Adrenal gland (tissue), 12 donors: ENCODE data around the gene PPP1R16B. TPM values are rescaled to one million over a fixed set of nuclear protein-coding genes. Genes with fewer than 3 reads are reported as not detected.

Experiments
- DNase-seq, 7 donors: peaks; one replicate each; pipeline ENCODE4 v3.0.0-alpha.2; 2019 to 2020
- H3K27ac ChIP-seq, 5 donors: fragments of 200-600 bp; sonication (generic) in 4 of 5; 1 replicate in 3 of 5; 2 replicates in 2 of 5; pipeline versions ENCODE4 v1.5.1 to v1.8.0; 2016 to 2020; ENCODE audit warnings: mild to moderate bottlenecking in 1 of 5
- H3K27me3 ChIP-seq: fragments of 200-600 bp; 2 replicates; pipeline ENCODE4 v1.8.0; 2021
- H3K36me3 ChIP-seq, 2 donors: fragments of 200-600 bp; replicated peaks in 1 of 2; 1 replicate in 1 of 2; 2 replicates in 1 of 2; pipeline versions ENCODE4 v1.5.1 to v1.8.0; 2018 to 2022
- H3K4me1 ChIP-seq, 2 donors: fragments of 200-600 bp; replicated peaks in 1 of 2; 1 replicate in 1 of 2; 2 replicates in 1 of 2; pipeline versions ENCODE4 v1.5.1 to v1.8.0; 2018 to 2021
- H3K4me3 ChIP-seq, 4 donors: fragments of 200-600 bp; sonication (generic) in 3 of 4; one replicate each; pipeline ENCODE4 v1.5.1; 2016 to 2018
- H3K9me3 ChIP-seq, 3 donors: fragments of 200-600 bp; sonication (generic) in 1 of 3; replicated peaks in 1 of 3; 1 replicate in 2 of 3; 2 replicates in 1 of 3; pipeline versions ENCODE4 v1.5.1 to v1.8.0; 2016 to 2021
- POLR2A ChIP-seq, 2 donors: fragments of 450-650 bp; IDR thresholded peaks; one replicate each; pipeline ENCODE4 v1.6.1; 2017; ENCODE audit warnings: antibody characterized with exemption in 2 of 2, mild to moderate bottlenecking in 2 of 2, moderate library complexity in 1 of 2
- WGBS, 4 donors: extraction: QIAGEN DNeasy Blood & Tissue Kit in 2 of 4; methylation state at CpG; one replicate each; pipeline versions ENCODE4 v1.1.5 to v1.1.7; 2013 to 2017; 5-methylcytosine and 5-hydroxymethylcytosine counted together
- intact Hi-C, 2 donors: fragments of 100-400 bp; cut with DNase I; formaldehyde crosslinking; loops; one replicate each; pipeline versions ENCODE4 v1.14.1 to v1.15.0; 2022 to 2023
- polyA plus RNA-seq, 3 donors: library from polyadenylated mRNA; stranded (reverse); fragments of 200-250 nt in 2 of 3; fragments of 350-450 nt in 1 of 3; fragmentation: Illumina TruSeq in 1 of 3; extraction: RNeasy Lipid Tissue Mini Kit (QIAGEN cat#74804) in 1 of 3; gene quantifications; one replicate each; pipeline ENCODE4 v1.2.3, GENCODE V29; 2013 to 2014
- total RNA-seq, 9 donors: library from RNA; depleted of rRNA in 4 of 9; stranded (reverse); fragments of >200 nt in 4 of 9; fragments of 120-200 nt in 1 of 9; fragmentation: NEBNext Ultra II Directional in 1 of 9; extraction: Animal tissue kit (Norgen Biotek cat#: 25700) in 1 of 9; gene quantifications; one replicate each; pipeline versions ENCODE4 v1.1.0 to v1.2.4, GENCODE V29; 2013 to 2023
- TF ChIP-seq, protein P1 (sequence below), 6 experiments: fragments of 450-650 bp in 4 of 6; fragments of 200-600 bp in 2 of 6; sonication (generic) in 1 of 6; IDR thresholded peaks; 1 replicate in 5 of 6; 2 replicates in 1 of 6; pipeline versions ENCODE4 v1.5.1 to v1.8.0; 2016 to 2021; ENCODE audit warnings: antibody characterized with exemption in 6 of 6, mild to moderate bottlenecking in 2 of 6, moderate library complexity in 1 of 6
- donor health status: healthy with polysubstance abuse.
- donor health status: Bipolar disorder and iron deficiency.
- donor health status: DM: yes; HTN: yes; CAD: no.
- donor health status: DM: no; HTN: no; CAD: no.
- donor health status: DM: no; HTN: no; CAD: no.
- donor health status: DM: yes; HTN: yes; CAD: no.

The PPP1R16B gene
- total and polyA plus RNA-seq, 12 donors = 1.8 to 18.3 (median 9.2) TPM

DNA sequence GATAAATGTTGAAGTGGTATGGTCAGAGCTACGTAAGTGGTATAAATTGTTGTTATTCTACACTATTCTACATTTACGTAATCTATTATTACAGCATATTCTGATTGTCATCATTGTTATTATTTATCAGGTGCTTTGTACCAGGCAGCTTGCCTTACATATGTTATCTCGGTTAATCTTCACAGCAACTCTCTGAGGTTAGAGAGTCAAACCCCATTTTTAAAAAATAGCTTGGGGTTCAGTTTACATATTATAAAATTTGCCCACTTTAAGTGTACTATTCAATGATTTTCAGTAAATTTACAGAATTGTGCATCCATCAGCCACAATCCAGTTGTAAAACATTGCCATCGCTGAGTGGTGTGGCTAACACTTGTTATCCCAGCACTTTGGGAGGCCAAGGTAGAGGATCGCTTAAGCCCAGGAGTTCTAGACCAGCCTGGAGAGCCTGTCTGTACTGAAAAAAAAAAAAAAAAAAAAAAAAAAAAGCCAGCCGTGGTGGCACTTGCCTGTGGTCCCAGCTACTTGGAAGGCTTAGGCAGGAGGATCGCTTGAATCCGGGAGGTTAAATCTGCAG lies 35.5 kb downstream of the PPP1R16B start:
- no peaks in the 10 kb centered on the region for H3K27me3 ChIP-seq
- peaks cover 0 to 4% of the 10 kb centered on the region in 2 donors for H3K4me1 ChIP-seq
- no peaks in the 10 kb centered on the region for H3K9me3 ChIP-seq
- peak overlapping the region in 1 of 5 donors; percentile 40 for H3K27ac ChIP-seq
- DNase-seq = no peak
- WGBS, 4 donors = 82 to 87% (median 85%) methylated on average over 8 of the region's 8 CpGs
- no peaks in the 10 kb centered on the region for H3K36me3 ChIP-seq
- intact Hi-C loops = no loop called here
- TF ChIP-seq, protein P1, sequence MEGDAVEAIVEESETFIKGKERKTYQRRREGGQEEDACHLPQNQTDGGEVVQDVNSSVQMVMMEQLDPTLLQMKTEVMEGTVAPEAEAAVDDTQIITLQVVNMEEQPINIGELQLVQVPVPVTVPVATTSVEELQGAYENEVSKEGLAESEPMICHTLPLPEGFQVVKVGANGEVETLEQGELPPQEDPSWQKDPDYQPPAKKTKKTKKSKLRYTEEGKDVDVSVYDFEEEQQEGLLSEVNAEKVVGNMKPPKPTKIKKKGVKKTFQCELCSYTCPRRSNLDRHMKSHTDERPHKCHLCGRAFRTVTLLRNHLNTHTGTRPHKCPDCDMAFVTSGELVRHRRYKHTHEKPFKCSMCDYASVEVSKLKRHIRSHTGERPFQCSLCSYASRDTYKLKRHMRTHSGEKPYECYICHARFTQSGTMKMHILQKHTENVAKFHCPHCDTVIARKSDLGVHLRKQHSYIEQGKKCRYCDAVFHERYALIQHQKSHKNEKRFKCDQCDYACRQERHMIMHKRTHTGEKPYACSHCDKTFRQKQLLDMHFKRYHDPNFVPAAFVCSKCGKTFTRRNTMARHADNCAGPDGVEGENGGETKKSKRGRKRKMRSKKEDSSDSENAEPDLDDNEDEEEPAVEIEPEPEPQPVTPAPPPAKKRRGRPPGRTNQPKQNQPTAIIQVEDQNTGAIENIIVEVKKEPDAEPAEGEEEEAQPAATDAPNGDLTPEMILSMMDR (IDR thresholded peaks at IDR 0.05) = no peak
- H3K4me3 ChIP-seq = no peak overlapping the region

DNA sequence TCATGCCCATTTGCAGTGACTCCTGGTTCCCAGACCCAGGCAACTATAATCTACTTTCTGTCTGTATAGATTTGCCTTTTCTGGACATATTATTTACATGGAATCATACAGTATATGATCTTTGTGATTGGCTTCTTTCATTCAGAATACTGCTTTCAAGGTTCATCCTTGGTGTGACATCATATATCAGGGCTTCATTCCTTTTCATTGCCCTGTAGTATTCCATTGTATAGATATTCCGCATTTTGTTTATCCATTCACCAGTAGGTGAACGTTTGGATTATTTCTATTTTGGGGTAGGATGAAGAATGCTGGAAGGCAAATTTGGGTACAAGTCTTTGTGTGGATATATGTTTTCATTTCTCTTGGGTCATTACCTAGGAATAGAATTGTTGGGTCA lies 36.1 kb downstream of the PPP1R16B start:
- Histone ChIP-seq H3K36me3 (no peaks in the 10 kb centered on the region), H3K27ac (no peak overlapping the region), H3K27me3 (no peaks in the 10 kb centered on the region), H3K9me3 (no peaks in the 10 kb centered on the region), H3K4me1 (peaks cover 0 to 4% of the 10 kb centered on the region in 2 donors), H3K4me3 (no peak overlapping the region)
- WGBS, 4 donors = 50 to 73% (median 61%) methylated on average over 2 of the region's 2 CpGs
- TF ChIP-seq POLR2A (IDR thresholded peaks at IDR 0.05) = no peak
- TF ChIP-seq, protein P1 (IDR thresholded peaks at IDR 0.05) = no peak
- intact Hi-C loops = no loop called here
- DNase-seq = no peak

DNA sequence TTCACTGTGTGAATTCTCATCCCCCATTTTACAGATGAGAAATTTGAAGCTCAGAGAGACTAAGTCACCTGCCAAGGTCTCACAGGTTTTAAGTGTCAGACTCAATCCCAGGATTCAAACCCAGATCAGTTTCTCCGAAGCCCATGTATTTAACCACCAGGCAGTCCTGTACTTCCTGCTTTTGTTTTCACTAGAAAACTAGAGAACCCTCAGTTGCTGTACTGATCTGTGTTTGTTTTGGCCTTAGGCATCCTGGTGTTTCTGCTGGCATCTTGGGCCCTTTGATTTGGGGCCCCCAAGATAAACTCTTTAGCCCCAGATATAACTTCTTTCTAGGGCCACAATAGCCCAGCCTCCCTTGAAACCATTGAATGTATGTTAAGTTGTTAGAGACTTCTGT lies 36.5 kb downstream of the PPP1R16B start:
- peaks cover 0 to 4% of the 10 kb centered on the region in 2 donors for H3K4me1 ChIP-seq
- no peaks in the 10 kb centered on the region for H3K36me3 ChIP-seq
- intact Hi-C loops = no loop called here
- TF ChIP-seq, protein P1 (IDR thresholded peaks at IDR 0.05) = no peak
- DNase-seq = no peak
- H3K4me3 ChIP-seq = no peak overlapping the region
- H3K9me3 ChIP-seq = no peaks in the 10 kb centered on the region
- H3K27me3 ChIP-seq = no peaks in the 10 kb centered on the region
- no peak overlapping the region for H3K27ac ChIP-seq
- 59 to 79% (median 66%) methylated on average over 1 of the region's 1 CpG for WGBS, 4 donors

DNA sequence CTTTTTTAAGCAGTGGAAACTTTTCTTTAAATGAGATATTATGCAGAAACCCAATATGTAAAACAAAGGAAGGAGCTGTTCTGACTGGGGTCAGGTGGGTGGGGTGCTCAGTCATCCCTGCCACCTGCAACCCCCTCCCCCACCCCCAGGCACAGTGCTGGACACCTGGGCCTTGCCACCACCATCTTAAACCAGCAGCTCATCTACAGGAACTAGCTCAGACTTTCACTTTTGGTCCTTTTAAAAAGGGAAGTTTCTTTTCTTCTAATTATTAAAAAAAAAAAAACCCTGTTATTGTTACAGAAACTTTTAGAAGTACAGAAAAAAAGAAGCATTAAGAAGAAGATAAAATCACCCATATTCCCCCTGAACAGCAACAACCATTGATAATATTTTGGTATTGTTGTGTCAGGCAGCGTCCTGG lies 37.1 kb downstream of the PPP1R16B start:
- Histone ChIP-seq H3K27ac (no peak overlapping the region), H3K9me3 (no peaks in the 10 kb centered on the region), H3K27me3 (no peaks in the 10 kb centered on the region), H3K36me3 (no peaks in the 10 kb centered on the region), H3K4me3 (no peak overlapping the region), H3K4me1 (peaks cover 0 to 4% of the 10 kb centered on the region in 2 donors)
- intact Hi-C loops = no loop called here
- no peak for TF ChIP-seq POLR2A (IDR thresholded peaks at IDR 0.05)
- TF ChIP-seq, protein P1 (IDR thresholded peaks at IDR 0.05) = no peak
- DNase-seq = no peak
- 50 to 60% (median 54%) methylated on average over 1 of the region's 1 CpG for WGBS, 4 donors
